ENCODE data around the gene MON1B.

GRCh38 chr16:77233799-77234519 lies 43.0 kb downstream of the MON1B start:
- TF ChIP-seq ZNF775 (CRISPR knock-in tag; IDR thresholded peaks at IDR 0.05; ENCODE audit: borderline replicate concordance) (no peak), ZFX (CRISPR knock-in tag; IDR thresholded peaks at IDR 0.05; ENCODE audit: low read depth) (no peak), UBTF (CRISPR knock-in tag; IDR thresholded peaks at IDR 0.05) (no peak), ELF1 (CRISPR knock-in tag; IDR thresholded peaks at IDR 0.05) (no peak), HOXA5 (CRISPR knock-in tag; IDR thresholded peaks at IDR 0.05) (no peak), RELA (CRISPR knock-in tag; IDR thresholded peaks at IDR 0.05) (no peak)
- TF ChIP-seq, protein P1, sequence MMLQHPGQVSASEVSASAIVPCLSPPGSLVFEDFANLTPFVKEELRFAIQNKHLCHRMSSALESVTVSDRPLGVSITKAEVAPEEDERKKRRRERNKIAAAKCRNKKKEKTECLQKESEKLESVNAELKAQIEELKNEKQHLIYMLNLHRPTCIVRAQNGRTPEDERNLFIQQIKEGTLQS (CRISPR knock-in tag; IDR thresholded peaks at IDR 0.05), result no peak
